GM12878 (cell line): ENCODE measurements around the gene CHSY3.

Experiments
- CEBPB ChIP-seq, 2 experiments: fragments of 150-350 bp in 1 of 2; IDR thresholded peaks; 2 replicates each; pipeline ENCODE4 v1.6.1; 2012 to 2014; ENCODE audit warnings: low read depth in 2 of 2, low read length in 2 of 2, borderline replicate concordance in 1 of 2, inconsistent platforms in 1 of 2
- EZH2 ChIP-seq: IDR thresholded peaks from 2 replicates; pipeline ENCODE4 v1.6.1; 2012; ENCODE audit warnings: low read depth, mild to moderate bottlenecking, control low read depth, inconsistent platforms, low read length, borderline replicate concordance; ENCODE audit not compliant: control insufficient read depth
- FOXM1 ChIP-seq: IDR thresholded peaks from 2 replicates; pipeline ENCODE4 v1.6.1; 2012; ENCODE audit warnings: low read depth, mild to moderate bottlenecking, inconsistent platforms, low read length, moderate library complexity
- MTA3 ChIP-seq: IDR thresholded peaks from 2 replicates; pipeline ENCODE4 v1.6.1; 2012; ENCODE audit warnings: low read length, inconsistent platforms, borderline replicate concordance
- ZZZ3 ChIP-seq: IDR thresholded peaks from 2 replicates; pipeline ENCODE4 v1.6.1; 2011; ENCODE audit warnings: low read depth; ENCODE audit not compliant: control insufficient read depth, insufficient read length

DNA sequence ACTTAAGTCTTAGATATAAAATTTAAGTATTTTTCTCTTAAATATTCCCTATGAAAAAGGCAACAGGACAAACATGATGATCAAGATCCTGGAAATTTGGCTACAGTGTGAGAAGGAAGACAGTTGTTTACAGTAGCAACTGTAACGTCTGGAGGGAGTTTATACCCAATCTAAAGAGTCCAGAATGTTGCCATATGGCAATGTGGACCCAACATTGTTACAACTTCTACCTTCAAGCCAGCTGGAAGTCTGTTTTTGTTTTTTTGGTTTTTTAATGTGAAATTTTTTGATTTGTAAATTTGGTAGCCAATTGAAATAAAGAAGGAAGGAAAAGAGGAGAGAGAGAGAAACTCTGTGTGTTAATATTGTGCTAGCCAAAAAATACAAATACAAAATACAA lies 233.4 kb downstream of the CHSY3 start:
- TF ChIP-seq EZH2 = no peak
- TF ChIP-seq MTA3 = no peak
- no peak for TF ChIP-seq FOXM1
- TF ChIP-seq ZZZ3 = no peak
- no peak for TF ChIP-seq CEBPB (IDR thresholded peaks at IDR 0.05; ENCODE audit: borderline replicate concordance in 1 of 2, low read depth in 2 of 2, low read length in 2 of 2)
